Activated CD8-positive, alpha-beta memory T cell treated with anti-CD3 and anti-CD28 coated beads, Interleukin-2, amount 50 U/mL, for 24 hours (primary cell): ENCODE results near the gene ZFYVE1.
"Not testable (repeated sequence)": the region's sequence is repeated elsewhere in the genome, so short reads cannot be mapped to it uniquely, and the experiment has no call there.

Experiments used
- DNase-seq: peaks from one replicate; pipeline ENCODE4 v3.0.0-alpha.2; 2020; ENCODE audit errors: extremely low read depth

The ZFYVE1 gene

DNA sequence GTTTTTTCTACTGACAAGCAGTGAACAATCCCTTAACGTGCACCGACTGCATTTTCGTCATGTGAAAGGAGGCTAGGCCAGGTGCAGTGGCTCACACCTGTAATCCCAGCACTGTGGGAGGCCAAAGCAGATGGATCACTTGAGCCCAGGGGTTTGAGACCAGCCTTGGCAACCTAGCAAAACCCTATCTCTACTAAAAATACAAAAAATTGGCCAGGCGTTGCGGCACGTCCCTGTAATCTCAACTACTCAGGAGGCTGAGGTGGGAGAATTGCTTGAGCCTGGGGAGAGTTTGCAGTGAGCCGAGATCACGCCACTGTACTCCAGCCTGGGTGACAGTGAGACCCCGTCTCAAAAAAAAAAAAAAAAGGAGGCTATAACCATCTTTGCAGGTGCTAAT, 22.3 kb downstream of the ZFYVE1 start:
- DNase-seq, result not testable (repeated sequence)

DNA sequence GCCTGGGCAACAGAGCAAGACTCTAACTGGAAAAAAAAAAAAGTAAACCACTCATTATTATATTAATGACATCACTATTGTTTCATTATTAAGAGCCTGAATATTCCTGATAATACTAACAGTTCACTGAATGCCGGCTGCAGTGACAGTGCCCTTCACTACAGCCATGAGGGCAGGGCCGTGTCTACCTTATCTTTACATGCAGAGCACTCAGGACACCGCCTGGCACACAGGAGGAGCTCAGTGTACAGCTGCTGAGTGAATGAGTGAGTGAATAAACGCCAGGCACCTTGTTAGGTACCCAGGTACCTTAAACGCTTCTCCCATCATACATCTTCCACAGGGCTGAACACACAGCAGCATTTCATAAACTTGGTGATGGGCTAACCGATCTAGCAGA, 23.2 kb downstream of the ZFYVE1 start:
- DNase-seq, result no peak

DNA sequence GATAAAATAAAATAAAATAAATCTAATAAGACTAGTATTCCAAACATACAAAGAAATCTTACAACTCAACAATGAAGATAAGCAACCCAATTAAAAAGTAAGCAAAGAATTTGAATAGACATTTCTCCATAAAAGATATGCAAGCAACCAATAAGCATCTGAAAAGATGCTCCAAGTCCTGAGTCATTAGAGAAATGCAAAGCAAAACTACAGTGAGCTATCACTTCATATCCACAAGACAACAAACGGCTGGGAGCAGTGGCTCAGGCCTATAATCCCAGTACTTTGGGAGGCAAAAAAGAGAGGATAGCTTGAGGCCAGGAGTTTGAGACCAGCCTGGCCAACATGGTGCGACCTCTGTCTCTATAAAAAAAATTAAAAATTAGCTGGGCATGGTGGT, 26.8 kb downstream of the ZFYVE1 start:
- DNase-seq, result no peak

DNA sequence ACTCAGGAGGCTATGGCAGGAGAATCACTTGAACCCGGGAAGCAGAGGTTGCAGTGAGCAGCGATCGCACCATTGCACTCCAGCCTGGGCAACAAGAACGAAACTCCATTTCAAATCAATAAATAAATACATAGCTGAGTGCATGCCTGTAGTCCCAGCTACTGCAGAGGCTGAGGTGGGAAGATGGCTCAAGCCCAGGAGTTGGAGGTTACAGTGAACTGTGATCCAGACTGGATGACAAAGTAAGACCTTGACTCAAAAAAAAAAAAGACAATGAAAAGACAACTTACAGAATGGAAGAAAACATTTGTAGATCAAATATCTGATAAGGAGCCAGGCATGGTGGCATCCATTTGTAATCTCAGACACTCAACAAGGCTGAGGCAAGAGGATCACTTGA, 27.6 kb downstream of the ZFYVE1 start:
- no peak for DNase-seq

DNA sequence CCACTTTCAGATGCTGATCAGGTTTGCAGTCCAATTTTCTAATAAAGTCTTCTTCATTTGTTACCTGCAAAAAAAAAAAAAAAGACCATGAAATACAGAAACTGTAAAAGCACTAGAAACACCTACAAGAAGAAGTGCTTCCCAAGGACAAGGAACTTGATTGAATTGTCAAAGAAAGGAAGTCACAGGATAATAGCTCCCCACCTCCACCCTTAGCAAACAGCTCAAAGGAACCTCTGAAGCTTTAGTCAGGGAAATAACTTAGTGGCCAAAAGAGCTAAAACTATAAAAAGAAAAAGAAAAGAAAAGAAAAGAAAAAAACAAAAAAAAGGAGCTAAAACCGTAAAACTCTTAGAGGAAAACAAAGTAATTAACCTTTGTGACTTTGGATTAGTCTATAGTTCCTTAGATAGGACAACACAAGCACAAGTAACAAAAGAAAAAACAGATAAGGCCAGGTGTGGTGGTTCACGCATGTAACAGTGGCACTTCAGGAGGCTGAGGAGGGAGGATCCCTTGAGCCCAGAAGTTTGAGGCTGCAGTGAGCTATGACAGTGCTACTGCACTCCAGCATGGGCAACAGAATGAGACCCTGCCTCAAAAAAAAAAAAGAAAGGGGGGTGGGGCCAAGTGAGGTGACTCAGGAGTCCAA, 28.5 kb downstream of the ZFYVE1 start:
- DNase-seq, result no peak

DNA sequence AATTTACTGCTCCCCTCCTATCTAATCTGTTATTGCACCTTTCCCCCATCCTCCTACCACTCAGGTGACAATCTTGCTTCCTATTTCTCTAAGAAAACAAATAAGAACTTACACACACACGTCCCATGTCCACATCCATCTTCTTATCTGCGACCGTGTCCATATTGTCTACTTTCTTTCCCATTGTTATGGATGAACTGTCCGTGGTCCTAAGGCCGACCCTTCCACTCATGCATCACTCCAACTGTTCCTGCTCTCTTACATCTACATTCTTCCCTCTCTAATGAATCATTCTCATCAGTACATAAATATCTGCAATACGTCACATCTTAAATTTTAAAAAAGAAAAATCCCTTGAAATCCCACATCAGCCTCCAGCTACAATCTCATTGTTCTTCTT, 30.0 kb downstream of the ZFYVE1 start:
- DNase-seq, result no peak

DNA sequence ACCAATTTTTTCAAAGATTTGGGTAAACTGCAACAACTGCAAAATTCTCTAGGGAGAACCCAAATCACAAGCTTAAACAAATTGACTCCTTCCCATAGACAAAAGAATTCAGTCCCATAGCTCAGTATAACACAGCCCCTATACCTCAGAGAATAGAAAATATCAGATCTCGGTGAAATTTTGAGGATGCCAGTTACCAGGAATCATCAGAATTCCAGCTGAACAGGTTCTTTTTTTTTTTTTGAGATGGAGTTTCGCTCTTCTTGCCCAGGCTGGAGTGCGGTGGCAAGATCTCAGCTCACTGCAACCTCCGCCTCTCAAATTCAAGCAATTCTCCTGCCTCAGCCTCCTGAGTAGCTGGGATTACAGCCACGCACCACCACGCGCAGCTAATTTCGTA, 36.7 kb downstream of the ZFYVE1 start:
- no peak for DNase-seq

DNA sequence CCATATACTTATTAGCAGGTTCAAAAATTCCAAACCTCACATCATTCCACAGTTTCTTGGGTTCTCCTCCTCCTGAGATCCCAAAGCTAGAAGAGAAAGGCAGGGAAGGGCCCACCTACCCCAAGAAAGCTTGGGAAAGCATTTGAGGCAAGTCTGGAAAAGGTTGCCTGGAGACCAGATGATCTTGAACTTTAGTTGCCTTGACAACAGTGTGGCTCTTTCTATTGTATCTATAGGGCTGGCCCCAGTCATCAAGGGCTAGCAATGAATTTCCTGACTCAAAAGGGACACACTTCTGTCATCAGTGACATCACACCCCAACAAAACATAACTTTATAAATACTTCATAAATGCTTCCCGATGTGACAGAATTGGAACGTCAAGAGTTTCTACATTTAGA, 40.0 kb downstream of the ZFYVE1 start:
- DNase-seq, result no peak

DNA sequence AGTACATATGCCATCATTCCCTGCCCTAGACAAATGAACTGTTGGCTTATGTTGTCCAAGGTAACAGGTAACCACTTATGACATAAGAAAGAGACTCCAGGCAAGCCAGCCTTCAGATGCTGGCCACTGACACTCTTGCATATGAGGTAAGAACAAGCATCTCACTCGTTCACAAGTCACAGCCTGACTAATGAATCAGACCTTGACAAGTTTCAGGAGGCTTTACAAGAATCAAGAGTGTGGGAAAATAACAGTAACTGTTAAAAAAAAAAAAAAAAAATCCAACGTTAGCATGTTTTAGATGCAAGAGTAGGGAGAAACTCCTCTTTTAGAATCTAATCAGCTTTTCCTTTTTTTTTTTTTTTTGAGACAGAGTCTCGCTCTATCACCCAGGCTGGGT, 40.7 kb downstream of the ZFYVE1 start:
- DNase-seq, result no peak

DNA sequence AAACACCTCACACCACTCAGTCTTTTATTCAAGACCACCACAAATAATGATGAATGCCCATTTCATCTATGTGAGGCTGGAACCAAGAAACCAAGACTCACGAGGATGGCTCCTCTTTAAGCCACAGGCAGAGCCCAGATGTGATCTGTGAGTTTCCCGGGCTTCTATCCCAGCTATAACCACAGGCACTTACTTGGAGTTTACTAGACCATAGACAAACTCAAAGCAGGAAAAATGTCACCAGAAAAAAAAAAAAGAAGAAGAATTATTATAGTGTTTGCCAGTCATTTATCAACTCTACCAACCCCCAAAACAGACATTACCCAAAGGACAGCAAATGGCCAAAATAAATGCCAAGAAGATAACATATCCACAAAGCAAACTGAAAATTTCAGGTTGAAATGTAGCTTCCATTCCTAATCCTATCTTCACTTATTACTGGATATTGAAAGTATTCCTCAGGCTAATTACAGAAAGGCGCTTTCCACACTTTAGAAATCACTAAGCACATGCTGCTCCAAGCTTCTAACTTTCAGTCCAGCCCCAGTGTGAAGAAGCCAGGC, 44.7 kb downstream of the ZFYVE1 start:
- DNase-seq, result no peak

DNA sequence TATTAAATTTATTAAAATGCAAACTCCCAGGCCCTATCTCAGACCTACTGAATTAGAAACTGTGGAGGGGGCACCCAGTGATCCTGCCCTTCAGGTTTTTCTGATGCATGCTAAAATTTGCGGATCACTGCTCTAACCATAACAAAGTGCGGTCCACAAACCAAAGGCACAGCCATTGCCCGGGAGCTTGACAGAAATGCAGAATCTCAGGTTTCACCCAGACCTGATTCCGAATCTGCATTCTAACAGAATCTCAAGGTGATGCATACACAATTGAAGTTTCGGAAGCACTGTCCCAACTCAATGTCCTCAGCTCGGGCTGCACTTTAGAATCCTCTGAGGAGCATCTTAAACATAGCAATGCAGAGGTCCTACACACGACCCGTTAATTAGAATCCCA, 46.0 kb downstream of the ZFYVE1 start:
- DNase-seq, result no peak

DNA sequence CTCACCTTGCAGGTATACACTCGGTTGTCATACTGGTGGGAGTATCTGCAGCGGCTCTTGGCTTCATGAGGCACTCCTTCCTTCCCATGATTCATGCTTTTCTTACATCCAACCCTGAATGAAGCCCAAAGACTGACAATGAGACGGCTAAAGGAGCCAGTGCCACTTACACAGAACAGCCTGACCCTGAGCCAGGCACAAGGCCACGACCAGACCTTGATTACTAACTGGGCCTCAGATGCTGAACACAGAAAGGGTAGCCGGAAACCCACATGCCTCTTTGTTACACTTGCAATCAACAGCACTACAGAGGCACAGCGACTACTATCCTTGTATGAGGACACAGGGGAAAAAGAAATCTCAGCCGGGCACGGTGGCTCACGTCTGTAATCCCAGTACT, 48.0 kb downstream of the ZFYVE1 start:
- DNase-seq, result no peak

DNA sequence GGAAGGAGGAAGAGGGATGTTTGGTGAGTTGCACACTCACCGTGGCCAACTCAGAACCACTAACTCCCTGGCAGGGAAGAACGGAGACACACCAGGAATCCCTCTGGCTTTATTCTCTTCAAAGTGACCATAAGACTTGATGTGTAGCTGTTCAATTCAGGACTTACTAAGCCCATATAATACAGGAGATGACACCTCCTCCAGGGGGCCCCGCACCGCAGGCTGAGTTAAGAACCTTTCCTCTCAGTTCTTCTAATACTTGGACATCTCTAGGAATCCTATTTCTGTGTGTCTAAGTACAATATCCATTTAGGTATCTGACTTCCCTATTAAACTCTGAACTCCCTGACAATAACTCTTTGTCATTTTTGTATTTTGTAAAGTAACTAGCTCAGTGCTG, 51.1 kb downstream of the ZFYVE1 start:
- no peak for DNase-seq

DNA sequence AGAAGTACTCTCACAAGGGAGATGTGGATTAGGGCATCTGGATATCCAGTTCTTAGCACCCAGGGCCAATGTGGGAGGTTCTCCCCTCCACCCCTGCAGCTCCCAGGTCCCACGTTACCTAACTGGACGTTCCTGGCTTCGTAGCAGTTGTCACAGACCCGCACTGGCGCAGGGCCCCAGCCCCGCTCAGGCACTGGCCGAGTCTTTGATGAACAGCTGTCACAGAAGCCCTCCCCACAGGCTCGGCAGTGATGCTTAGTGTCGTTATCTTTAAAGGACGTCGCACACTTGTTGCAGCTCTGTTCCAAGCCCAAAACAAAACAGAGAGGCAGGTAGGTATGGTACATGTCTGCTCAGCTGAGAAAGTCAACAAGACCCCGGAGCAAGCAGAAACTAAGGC, 52.2 kb downstream of the ZFYVE1 start:
- DNase-seq, result no peak

DNA sequence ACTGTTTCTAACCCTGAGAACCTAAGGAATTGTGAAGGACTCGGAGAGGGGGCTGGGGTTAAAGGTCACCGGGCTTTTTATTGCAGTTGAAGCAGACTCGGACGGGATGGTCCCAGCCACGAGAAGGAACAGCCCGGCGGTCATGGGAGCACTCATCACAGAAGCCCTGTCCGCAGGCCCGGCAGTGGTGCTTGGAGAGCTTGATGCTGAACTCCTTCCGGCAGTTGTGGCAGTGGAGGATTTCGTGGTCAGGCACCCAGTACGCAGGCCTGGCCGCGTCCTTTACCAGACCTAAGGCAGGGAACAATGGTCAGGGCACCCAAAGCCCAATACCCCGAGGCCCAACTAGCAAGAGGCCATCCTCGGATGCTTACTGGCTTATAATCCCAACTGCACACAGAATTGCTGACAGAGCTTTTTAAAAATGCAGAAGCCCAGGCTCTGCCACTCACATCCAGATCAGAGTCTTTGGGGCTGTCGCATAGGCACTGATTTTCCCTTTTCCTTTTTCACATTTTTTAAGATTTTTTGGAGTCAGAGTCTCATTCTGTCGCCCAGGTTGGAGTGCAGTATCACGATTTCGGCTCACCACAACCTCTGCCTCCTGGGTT, 56.0 kb downstream of the ZFYVE1 start:
- DNase-seq, result no peak

DNA sequence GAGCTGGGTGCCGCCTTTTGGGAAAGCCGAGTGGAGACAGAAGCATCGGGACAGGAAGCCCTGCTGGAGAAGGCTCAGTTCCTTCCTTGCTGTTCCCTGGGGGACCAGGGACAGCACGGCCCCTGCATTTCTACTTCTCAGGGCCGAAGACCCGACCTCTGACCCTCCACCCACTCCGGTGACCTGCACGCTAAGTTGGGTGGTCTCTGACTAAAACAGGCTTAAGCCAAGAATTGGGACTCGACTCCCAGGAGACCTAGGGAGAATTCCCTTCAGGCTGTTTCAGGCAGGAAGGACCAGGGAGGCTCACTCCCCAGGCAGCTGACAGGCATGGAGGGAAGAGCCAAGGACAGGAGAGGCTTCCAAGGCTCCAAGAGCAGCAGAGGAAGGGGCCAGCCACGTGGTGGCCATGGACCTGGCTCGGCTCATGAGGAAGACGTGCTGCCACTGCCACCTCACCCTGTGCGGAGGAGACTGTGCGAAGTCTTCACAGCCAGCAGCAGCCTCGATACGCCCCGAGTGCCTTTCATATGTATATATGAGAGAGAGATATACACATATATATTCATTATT, 56.8 kb downstream of the ZFYVE1 start:
- DNase-seq, result no peak

DNA sequence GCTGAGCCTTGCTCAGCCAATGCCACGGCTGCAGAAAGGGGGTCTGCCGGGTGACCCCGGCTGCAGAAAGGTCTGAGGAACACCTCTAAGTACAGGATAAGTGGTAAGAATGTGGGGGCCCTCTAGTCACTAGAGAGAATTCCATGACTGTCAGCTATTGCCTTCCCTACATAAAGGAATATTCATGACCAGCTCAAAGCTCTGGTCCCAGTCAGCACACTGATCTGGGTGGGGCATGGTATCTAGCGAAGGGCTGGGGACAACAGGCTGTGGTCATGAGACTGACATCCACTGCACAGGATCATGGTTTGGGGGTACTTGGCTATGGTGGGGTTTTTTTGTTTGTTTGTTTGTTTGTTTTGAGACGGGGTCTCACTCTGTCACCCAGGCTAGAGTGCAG, 58.6 kb downstream of the ZFYVE1 start:
- DNase-seq, result no peak

DNA sequence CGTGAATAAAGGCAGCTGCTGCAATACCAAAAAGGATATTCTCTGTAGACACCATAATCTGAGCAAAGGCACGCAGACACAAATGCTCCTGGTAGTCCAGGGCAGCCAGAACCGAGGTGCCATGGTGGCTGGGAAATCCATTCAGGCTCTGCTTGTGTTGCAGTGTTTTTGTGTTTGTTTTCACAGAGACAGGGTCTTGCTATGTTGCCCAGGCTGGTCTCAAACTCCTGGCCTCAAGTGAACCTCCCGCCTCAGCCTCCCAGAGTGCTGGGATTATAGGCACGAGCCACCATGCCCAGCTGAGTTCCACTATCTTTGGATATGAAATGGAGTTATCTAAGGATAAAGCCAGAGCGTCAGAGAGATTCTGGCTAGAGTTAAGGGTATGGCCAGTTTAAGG, 60.9 kb downstream of the ZFYVE1 start:
- DNase-seq, result no peak

DNA sequence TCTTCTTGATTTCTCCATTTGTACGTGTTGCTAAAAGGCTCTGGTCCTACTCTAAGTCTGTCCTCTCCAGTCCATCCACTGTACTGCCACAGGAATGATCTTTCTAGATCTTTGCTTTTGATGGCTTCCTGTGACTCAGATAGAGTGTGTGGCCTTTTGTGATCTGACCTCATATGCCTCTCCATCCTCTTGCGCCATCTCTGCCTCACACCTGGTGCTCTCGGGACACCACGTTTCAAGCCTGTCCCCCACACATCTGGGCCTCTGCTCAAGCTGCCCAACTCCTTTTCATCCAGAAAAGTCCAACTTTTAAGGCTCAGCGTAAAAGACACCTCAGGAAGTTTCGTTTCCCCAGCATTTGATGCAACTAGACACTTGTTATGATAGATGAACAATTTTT, 61.7 kb downstream of the ZFYVE1 start:
- no peak for DNase-seq

DNA sequence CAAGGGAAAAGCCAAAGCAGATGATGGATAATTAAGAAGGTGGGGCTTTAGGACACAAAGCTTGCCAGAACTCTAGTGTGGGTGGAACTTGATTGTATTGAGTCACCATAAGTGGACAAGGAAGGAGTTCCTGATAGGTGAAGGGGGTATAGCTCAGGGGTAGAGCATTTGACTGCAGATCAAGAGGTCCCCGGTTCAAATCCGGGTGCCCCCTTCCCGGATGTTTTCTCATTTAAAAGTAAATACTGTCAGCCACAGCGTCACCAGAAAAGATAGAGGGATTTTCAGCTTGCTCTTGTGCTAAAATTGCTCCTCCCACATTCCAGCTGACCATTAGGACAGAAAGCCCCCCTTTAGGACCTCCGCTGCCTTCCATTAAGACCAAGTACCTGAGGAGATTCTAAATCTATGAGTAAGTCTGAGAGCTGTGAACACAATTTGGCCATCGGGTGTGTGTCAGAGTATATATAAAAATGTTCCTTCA, 64.0 kb downstream of the ZFYVE1 start:
- no peak for DNase-seq

DNA sequence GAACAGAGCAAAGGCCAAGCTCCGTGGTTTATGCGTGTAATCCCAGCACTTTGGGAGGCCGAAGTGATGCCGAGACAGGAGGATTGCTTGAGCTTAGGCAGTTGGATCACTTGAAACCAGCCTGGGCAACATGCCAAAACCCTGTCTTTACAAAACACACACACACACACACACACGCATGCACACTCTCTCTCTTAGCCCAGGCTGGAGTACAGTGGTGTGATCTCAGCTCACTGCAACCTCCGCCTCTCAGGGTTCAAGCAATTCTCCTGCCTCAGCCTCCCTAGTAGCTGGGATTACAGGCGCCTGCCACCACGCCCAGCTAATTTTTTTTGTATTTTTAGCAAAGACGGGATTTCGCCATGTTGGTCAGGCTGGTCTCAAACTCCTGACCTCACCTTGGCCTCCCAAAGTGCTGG, 64.6 kb downstream of the ZFYVE1 start:
- DNase-seq, result not testable (repeated sequence)

DNA sequence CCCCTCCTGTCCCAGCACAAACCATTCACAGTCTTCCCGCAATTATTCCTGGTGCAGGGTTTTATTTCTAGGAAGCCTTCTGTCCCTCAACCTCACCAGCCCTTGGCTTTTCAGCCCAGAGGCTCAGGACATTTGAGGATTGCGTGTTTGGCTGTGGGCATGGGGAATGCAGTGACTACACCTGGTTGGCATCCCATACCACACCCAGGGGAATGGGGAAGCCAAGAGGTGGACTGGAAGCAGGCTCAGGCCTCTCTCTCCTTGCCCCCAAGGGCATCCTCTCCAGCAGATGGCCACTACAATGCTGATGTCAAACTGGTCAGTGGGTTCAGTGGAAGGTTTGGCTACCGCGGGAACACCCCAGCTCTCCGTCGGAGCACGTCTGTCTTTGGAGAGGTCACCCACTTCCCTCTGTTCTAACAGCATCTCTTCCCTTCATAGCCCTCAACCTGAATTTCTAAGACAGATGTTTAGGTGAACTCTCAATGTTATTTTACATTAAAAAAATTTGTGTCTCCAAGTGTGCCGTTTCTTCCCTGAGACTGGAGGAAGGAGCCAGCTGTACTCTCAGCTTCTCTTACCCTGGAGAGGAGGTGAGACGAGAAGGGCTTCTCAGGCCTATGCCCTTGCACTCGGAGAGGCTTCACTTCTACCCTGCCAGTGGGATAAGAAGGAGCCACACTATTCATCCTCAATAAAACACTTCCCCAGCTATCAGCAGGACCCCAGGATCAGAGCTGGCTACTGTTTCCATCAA, 65.1 kb downstream of the ZFYVE1 start:
- DNase-seq, result no peak
